Stomach (tissue), 4 donors: ENCODE data around the gene FBXL7.

ENCODE experiments used
- CTCF ChIP-seq, 7 experiments: fragments of 450-650 bp in 4 of 7; fragments of 200-600 bp in 3 of 7; sonication (generic) in 3 of 7; IDR thresholded peaks; one replicate each; pipeline ENCODE4 v1.5.1; 2016 to 2019; ENCODE audit warnings: antibody characterized with exemption in 7 of 7, control low read depth in 2 of 7, mild to moderate bottlenecking in 1 of 7
- POLR2A ChIP-seq, 4 donors: fragments of 450-650 bp; IDR thresholded peaks; one replicate each; pipeline ENCODE4 v1.6.1; 2016; ENCODE audit warnings: antibody characterized with exemption in 4 of 4, control low read depth in 2 of 4, mild to moderate bottlenecking in 1 of 4, moderate library complexity in 1 of 4
- POLR2AphosphoS5 ChIP-seq, 3 donors: sonication (generic); formaldehyde crosslinking; IDR thresholded peaks; one replicate each; pipeline ENCODE4 v1.6.1; 2016; ENCODE audit warnings: antibody characterized with exemption in 3 of 3

- TF ChIP-seq CTCF (IDR thresholded peaks at IDR 0.05): no peak
- TF ChIP-seq POLR2A (IDR thresholded peaks at IDR 0.05): no peak
- no peak for TF ChIP-seq POLR2AphosphoS5 (IDR thresholded peaks at IDR 0.05)
These were observed 21.6 kb downstream of the FBXL7 start for GRCh38 chr5:15521381-15522186.
